ENCODE data around the gene CCDC3.

GRCh38 chr10:12980713-12981306, 20.7 kb downstream of the CCDC3 start:
- TF ChIP-seq KDM1A (IDR thresholded peaks at IDR 0.05; ENCODE audit: low read depth) = no peak
- no peak for TF ChIP-seq POLR2A (IDR thresholded peaks at IDR 0.05; ENCODE audit: low read length)
- TF ChIP-seq RAD21 (conservative IDR thresholded peaks at IDR 0.05 in 1 of 2, IDR thresholded peaks at IDR 0.05 in 1 of 2) = no peak
- TF ChIP-seq CTCF (IDR thresholded peaks at IDR 0.05) = no peak
- TF ChIP-seq PBX3 (IDR thresholded peaks at IDR 0.05) = no peak
- no peak for TF ChIP-seq HOXA7 (CRISPR knock-in tag; IDR thresholded peaks at IDR 0.05)
- no peak for TF ChIP-seq MYC (IDR thresholded peaks at IDR 0.05; ENCODE audit: borderline replicate concordance, low read length)
